Tibial nerve (tissue), 4 donors: ENCODE data around the gene ARID4A. TPM values are rescaled to one million over a fixed set of nuclear protein-coding genes. Genes with fewer than 3 reads are reported as not detected.
A peak's percentile ranks its signal among the peaks of the same experiment; 100 is the strongest.
"Not testable (repeated sequence)": the region's sequence is repeated elsewhere in the genome, so short reads cannot be mapped to it uniquely, and the experiment has no call there.

Experiments used
- DNase-seq, 2 donors: peaks; one replicate each; pipeline ENCODE4 v3.0.0-alpha.2; 2019; ENCODE audit warnings: low spot score in 2 of 2
- H3K27ac ChIP-seq, 4 donors: fragments of 200-600 bp; sonication (generic) in 3 of 4; one replicate each; pipeline ENCODE4 v1.5.1; 2017 to 2019; ENCODE audit warnings: mild to moderate bottlenecking in 1 of 4
- H3K27me3 ChIP-seq, 2 donors: fragments of 200-600 bp; sonication (generic) in 1 of 2; one replicate each; pipeline versions ENCODE4 v1.5.1 to v1.6.0; 2017 to 2019
- H3K36me3 ChIP-seq, 3 donors: fragments of 200-600 bp; sonication (generic); one replicate each; pipeline ENCODE4 v1.5.1; 2018 to 2019
- H3K4me1 ChIP-seq, 4 donors: fragments of 200-600 bp; sonication (generic) in 3 of 4; one replicate each; pipeline ENCODE4 v1.5.1; 2017 to 2019
- H3K4me3 ChIP-seq, 4 donors: fragments of 200-600 bp; sonication (generic) in 3 of 4; one replicate each; pipeline ENCODE4 v1.5.1; 2017 to 2019; ENCODE audit warnings: mild to moderate bottlenecking in 1 of 4, moderate library complexity in 1 of 4
- H3K9me3 ChIP-seq, 4 donors: fragments of 200-600 bp; sonication (generic) in 3 of 4; one replicate each; pipeline ENCODE4 v1.5.1; 2017 to 2019
- CTCF ChIP-seq, 5 experiments: fragments of 200-600 bp in 3 of 5; fragments of 450-650 bp in 2 of 5; sonication (generic) in 3 of 5; IDR thresholded peaks; one replicate each; pipeline ENCODE4 v1.5.1; 2016 to 2019; ENCODE audit warnings: antibody characterized with exemption in 5 of 5, mild to moderate bottlenecking in 3 of 5, moderate library complexity in 2 of 5
- EP300 ChIP-seq, 2 donors: sonication (generic); formaldehyde crosslinking; IDR thresholded peaks; one replicate each; pipeline ENCODE4 v1.6.1; 2017; ENCODE audit warnings: antibody characterized with exemption in 2 of 2, mild to moderate bottlenecking in 1 of 2
- POLR2A ChIP-seq, 2 donors: fragments of 450-650 bp; IDR thresholded peaks; one replicate each; pipeline ENCODE4 v1.6.1; 2017; ENCODE audit warnings: antibody characterized with exemption in 2 of 2, mild to moderate bottlenecking in 2 of 2, moderate library complexity in 2 of 2
- WGBS, 2 donors: methylation state at CpG; one replicate each; pipeline ENCODE4 v1.1.5; 2018; 5-methylcytosine and 5-hydroxymethylcytosine counted together
- total RNA-seq, 4 donors: library from RNA; depleted of rRNA; stranded (reverse); fragments of >200 nt; gene quantifications; one replicate each; pipeline ENCODE4 v1.1.0, GENCODE V29; 2016

Gene ARID4A
- total RNA-seq, 4 donors from 2014 or later = 20.4 to 45.7 (median 31.3) TPM

- DNase-seq = no peak
- Histone ChIP-seq H3K9me3 (no peaks in the 10 kb centered on the region), H3K27ac (peak overlapping the region in 1 of 4 donors; percentile 70), H3K36me3 (peaks cover 0 to 41% (median 6%) of the 10 kb centered on the region in 3 donors), H3K27me3 (no peaks in the 10 kb centered on the region), H3K4me3 (no peak overlapping the region), H3K4me1 (peaks cover 0 to 42% (median 8%) of the 10 kb centered on the region in 4 donors)
- TF ChIP-seq CTCF (IDR thresholded peaks at IDR 0.05) (no peak), EP300 (IDR thresholded peaks at IDR 0.05) (no peak), POLR2A (IDR thresholded peaks at IDR 0.05) (no peak)
- WGBS, 2 donors = 60 to 67% methylated on average over 3 of the region's 3 CpGs
Observed at GRCh38 chr14:58332561-58332960, 34.2 kb downstream of the ARID4A start.

GRCh38 chr14:58339666-58340065 lies 41.3 kb downstream of the ARID4A start:
- not testable (repeated sequence) for H3K4me1 ChIP-seq, H3K9me3 ChIP-seq, DNase-seq, H3K4me3 ChIP-seq, H3K27ac ChIP-seq, H3K27me3 ChIP-seq
- peaks cover 0 to 65% (median 6%) of the 10 kb centered on the region in 3 donors for H3K36me3 ChIP-seq
- 76 to 79% methylated on average over 4 of the region's 4 CpGs for WGBS, 2 donors

GRCh38 chr14:58341152-58341748 lies 42.9 kb downstream of the ARID4A start:
- WGBS, 2 donors = 86 to 91% methylated on average over 4 of the region's 4 CpGs
- Histone ChIP-seq H3K27ac (no peak overlapping the region), H3K4me3 (no peak overlapping the region), H3K9me3 (no peaks in the 10 kb centered on the region), H3K27me3 (no peaks in the 10 kb centered on the region), H3K4me1 (no peaks in the 10 kb centered on the region), H3K36me3 (peaks cover 0 to 66% (median 0%) of the 10 kb centered on the region in 3 donors)
- no peak for DNase-seq
- TF ChIP-seq EP300 (IDR thresholded peaks at IDR 0.05) (no peak), CTCF (IDR thresholded peaks at IDR 0.05) (no peak), POLR2A (IDR thresholded peaks at IDR 0.05) (no peak)

GRCh38 chr14:58343535-58343934 lies 45.2 kb downstream of the ARID4A start:
- WGBS, 2 donors = 72 to 98% methylated on average over 3 of the region's 3 CpGs
- H3K36me3 ChIP-seq = peaks cover 0 to 75% (median 5%) of the 10 kb centered on the region in 3 donors
- H3K4me1 ChIP-seq, DNase-seq, H3K9me3 ChIP-seq, H3K27me3 ChIP-seq, H3K27ac ChIP-seq, H3K4me3 ChIP-seq: not testable (repeated sequence)

GRCh38 chr14:58353516-58354299 lies 55.4 kb downstream of the ARID4A start:
- Histone ChIP-seq H3K27ac (peak overlapping the region in 2 of 4 donors; percentile 1 to 26), H3K4me1 (peaks cover 0 to 11% (median 0%) of the 10 kb centered on the region in 4 donors), H3K36me3 (peaks cover 0 to 60% (median 0%) of the 10 kb centered on the region in 3 donors), H3K27me3 (no peaks in the 10 kb centered on the region), H3K4me3 (peak overlapping the region in 1 of 4 donors; percentile 7), H3K9me3 (no peaks in the 10 kb centered on the region)
- DNase-seq = no peak
- 78 to 79% methylated on average over 4 of the region's 4 CpGs for WGBS, 2 donors
- TF ChIP-seq POLR2A (IDR thresholded peaks at IDR 0.05) (no peak), EP300 (IDR thresholded peaks at IDR 0.05) (no peak), CTCF (IDR thresholded peaks at IDR 0.05) (no peak)

- WGBS, 2 donors = 77 to 78% methylated on average over 2 of the region's 2 CpGs
Observed at GRCh38 chr14:58354808-58355207, 56.5 kb downstream of the ARID4A start.

More at GRCh38 chr14:58354808-58355207, 56.5 kb downstream of the ARID4A start:
- no peak for DNase-seq
- H3K36me3 ChIP-seq = peaks cover 0 to 56% (median 0%) of the 10 kb centered on the region in 3 donors
- no peak overlapping the region for H3K27ac ChIP-seq
- peaks cover 0 to 11% (median 0%) of the 10 kb centered on the region in 4 donors for H3K4me1 ChIP-seq
- TF ChIP-seq POLR2A (IDR thresholded peaks at IDR 0.05) = no peak
- no peak for TF ChIP-seq EP300 (IDR thresholded peaks at IDR 0.05)
- no peak overlapping the region for H3K4me3 ChIP-seq
- no peaks in the 10 kb centered on the region for H3K9me3 ChIP-seq
- H3K27me3 ChIP-seq = no peaks in the 10 kb centered on the region
